T-cell (primary cell): ENCODE data around the gene NPTXR. TPM values are rescaled to one million over a fixed set of nuclear protein-coding genes. Genes with fewer than 3 reads are reported as not detected.

ENCODE experiments used
- ATAC-seq, 4 experiments: fragments of 200-7000 bp in 3 of 4; fragments of 150-1000 bp in 1 of 4; cut with Tn5 transposase; replicated peaks in 1 of 4; 1 replicate in 3 of 4; 2 replicates in 1 of 4; pipeline ENCODE4 v1.10.0; 2021; ENCODE audit warnings: moderate library complexity in 3 of 4, mild to moderate bottlenecking in 2 of 4, moderate number of reproducible peaks in 1 of 4
- CTCF ChIA-PET, 2 donors: fragments of 300-600 bp; sonication (Branson Sonifier 250); formaldehyde crosslinking; loops; one replicate each; lab custom pipeline; 2022; ENCODE audit warnings: antibody characterized with exemption in 2 of 2; lab: Charles Lee
- POLR2A ChIA-PET, 2 donors: fragments of 300-600 bp; sonication (Branson Sonifier 250); formaldehyde crosslinking; loops; one replicate each; lab custom pipeline; 2022; ENCODE audit warnings: antibody characterized with exemption in 2 of 2; lab: Charles Lee
- DNase-seq, 35 experiments: peaks; one replicate each; pipeline versions ENCODE4 v3.0.0 to v3.0.0-alpha.2; 2013 to 2023
- H3K27ac ChIP-seq: one replicate; pipeline ENCODE4 v1.5.1; 2013; ENCODE audit warnings: low read length
- H3K27me3 ChIP-seq, 2 experiments: replicated peaks in 1 of 2; 1 replicate in 1 of 2; 2 replicates in 1 of 2; pipeline versions ENCODE4 v1.6.1 to v1.7.0; 2013; ENCODE audit warnings: low read length in 1 of 2, mixed read lengths in 1 of 2; ENCODE audit not compliant: control insufficient read depth in 2 of 2, insufficient read depth in 2 of 2; ENCODE audit errors: extremely low read depth in 1 of 2
- H3K36me3 ChIP-seq, 2 donors: 1 replicate in 1 of 2; 2 replicates in 1 of 2; pipeline versions ENCODE4 v1.6.1 to v1.7.0; 2013; ENCODE audit warnings: low read length in 1 of 2; ENCODE audit not compliant: control insufficient read depth in 2 of 2, insufficient read depth in 1 of 2; ENCODE audit errors: extremely low read depth in 1 of 2
- H3K4me1 ChIP-seq, 2 experiments: 1 replicate in 1 of 2; 2 replicates in 1 of 2; pipeline versions ENCODE4 v1.6.1 to v1.7.0; 2013; ENCODE audit warnings: low read length in 2 of 2, mixed read lengths in 1 of 2; ENCODE audit not compliant: insufficient read depth in 2 of 2, control insufficient read depth in 1 of 2; ENCODE audit errors: extremely low read depth in 1 of 2
- H3K4me3 ChIP-seq, 2 donors: 1 replicate in 1 of 2; 2 replicates in 1 of 2; pipeline versions ENCODE4 v1.5.1 to v1.7.0; 2013; ENCODE audit warnings: mild to moderate bottlenecking in 2 of 2, low read length in 1 of 2, moderate library complexity in 1 of 2; ENCODE audit not compliant: control insufficient read depth in 1 of 2; ENCODE audit errors: extremely low read depth in 1 of 2
- H3K9me3 ChIP-seq: 2 replicates; pipeline ENCODE4 v1.7.0; 2013
- H3K27ac Mint-ChIP-seq, 2 donors: one replicate each; pipeline ENCODE4 v1.8.0; 2020 to 2021; ENCODE audit warnings: mild to moderate bottlenecking in 2 of 2, mixed read lengths in 2 of 2
- H3K27me3 Mint-ChIP-seq, 2 donors: one replicate each; pipeline ENCODE4 v1.8.0; 2021 to 2022; ENCODE audit warnings: mixed read lengths in 2 of 2
- H3K36me3 Mint-ChIP-seq: one replicate; pipeline ENCODE4 v1.8.0; 2021; ENCODE audit warnings: mixed read lengths
- H3K4me1 Mint-ChIP-seq, 3 donors: one replicate each; pipeline ENCODE4 v1.8.0; 2020 to 2022; ENCODE audit warnings: mixed read lengths in 3 of 3, mild to moderate bottlenecking in 1 of 3
- H3K4me3 Mint-ChIP-seq, 3 donors: one replicate each; pipeline ENCODE4 v1.8.0; 2020 to 2022; ENCODE audit warnings: mild to moderate bottlenecking in 3 of 3, mixed read lengths in 3 of 3, moderate library complexity in 3 of 3
- H3K9me3 Mint-ChIP-seq, 3 donors: one replicate each; pipeline ENCODE4 v1.8.0; 2020 to 2022; ENCODE audit warnings: mixed read lengths in 3 of 3
- WGBS: methylation state at CpG from one replicate; pipeline ENCODE4 v1.1.5; 2013; ENCODE audit warnings: missing lambda C conversion rate; ENCODE audit not compliant: insufficient coverage; 5-methylcytosine and 5-hydroxymethylcytosine counted together
- total RNA-seq, 35 experiments: library from RNA in 6 of 35; stranded (reverse) in 6 of 35; fragments of 120-200 nt in 1 of 35; gene quantifications; one replicate each; pipeline versions ENCODE4 v1.2.1 to v1.2.4 and lab custom pipeline; 2013 to 2026

Gene NPTXR
- total RNA-seq, 5 donors from 2014 or later (not counting 1 experiment from before 2014, with no cell fraction given) = 4.9 to 13.2 (median 9.1) TPM

DNA sequence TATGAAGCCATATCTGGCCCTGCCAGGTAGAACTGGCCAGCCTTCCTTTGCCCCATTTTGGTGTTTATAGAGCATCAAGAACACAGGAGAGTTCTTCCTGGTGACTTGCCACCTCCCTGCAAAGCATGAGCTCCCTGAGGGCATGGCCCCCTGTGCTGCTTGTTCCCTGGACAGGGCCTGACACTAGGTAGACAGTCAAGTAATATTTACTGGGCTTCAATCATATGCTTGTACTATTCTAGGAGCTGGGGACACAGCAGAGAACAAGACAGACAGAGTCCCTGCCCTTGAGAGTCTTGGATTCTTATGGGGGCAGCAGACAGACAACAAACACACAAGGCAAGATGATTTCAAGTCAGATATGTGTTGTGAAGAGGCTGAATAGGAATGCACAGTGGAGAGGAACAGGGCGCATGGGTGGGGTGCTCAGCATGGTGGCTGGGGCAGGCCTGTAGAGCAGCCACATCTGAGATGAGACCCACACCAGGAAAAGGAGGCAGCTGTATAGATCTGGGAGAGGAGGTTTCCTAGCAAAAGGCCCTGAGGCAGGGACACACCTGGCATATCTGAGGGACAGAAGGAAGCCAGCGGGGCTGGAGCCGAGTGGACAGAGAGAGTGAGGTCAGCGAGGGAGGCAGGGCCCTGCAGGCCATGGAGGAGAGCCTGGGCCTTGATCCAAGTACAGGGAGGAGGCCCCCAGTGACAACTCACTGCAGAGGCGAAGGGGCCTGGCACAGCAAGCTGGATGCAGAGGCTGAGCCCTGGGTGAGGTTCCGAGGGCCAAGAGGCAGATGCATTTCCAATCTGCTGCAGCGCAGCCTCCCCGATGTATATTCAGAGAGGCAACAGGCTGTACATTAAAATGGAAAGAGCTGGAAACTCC lies 38.4 kb upstream of the NPTXR start:
- H3K9me3 Mint-ChIP-seq = peaks cover 0 to 2% (median 0%) of the 10 kb centered on the region in 3 donors
- peaks cover 25 to 29% (median 27%) of the 10 kb centered on the region in 3 donors for H3K4me1 Mint-ChIP-seq
- ChIA-PET CTCF (no interaction called here), POLR2A (no interaction called here)
- peak overlapping the region; percentile 96 to 97 for H3K27ac Mint-ChIP-seq
- Histone ChIP-seq H3K27ac (no peak overlapping the region), H3K27me3 (peaks cover 0 to 22% of the 10 kb centered on the region in 2 experiments), H3K9me3 (no peaks in the 10 kb centered on the region), H3K36me3 (no peaks in the 10 kb centered on the region), H3K4me1 (peaks cover 2 to 21% of the 10 kb centered on the region in 2 experiments), H3K4me3 (no peak overlapping the region)
- 85% methylated on average over 8 of the region's 8 CpGs for WGBS
- peak in 1 of 4 experiments; percentile 22 for ATAC-seq
- no peaks in the 10 kb centered on the region for H3K36me3 Mint-ChIP-seq
- H3K27me3 Mint-ChIP-seq = peaks cover 0 to 10% of the 10 kb centered on the region in 2 donors
- no peak for DNase-seq
- H3K4me3 Mint-ChIP-seq = peak overlapping the region in 2 of 3 donors; percentile 43 to 52

DNA sequence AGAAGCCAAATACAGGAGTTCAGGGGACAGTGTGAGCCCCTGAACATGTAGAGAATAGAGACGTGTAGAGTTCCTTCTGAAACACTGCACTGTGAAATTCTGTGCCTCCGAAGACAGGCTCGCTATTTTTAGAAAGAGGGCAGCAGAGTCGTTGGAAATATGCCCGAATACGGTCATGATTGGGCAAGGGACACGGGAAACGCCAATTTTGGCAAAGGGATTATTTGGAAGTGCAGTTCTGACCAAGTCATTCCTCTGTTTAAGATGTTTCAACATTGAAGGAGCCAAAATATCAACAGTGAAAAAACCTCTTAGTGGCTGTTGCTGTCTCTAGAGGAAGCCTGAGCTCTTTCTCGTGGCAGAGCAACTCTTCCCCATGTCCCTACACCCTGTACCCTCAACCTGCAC lies 37.6 kb upstream of the NPTXR start:
- no peaks in the 10 kb centered on the region for H3K9me3 ChIP-seq
- peaks cover 0 to 10% of the 10 kb centered on the region in 2 donors for H3K27me3 Mint-ChIP-seq
- H3K4me1 ChIP-seq = peaks cover 2 to 21% of the 10 kb centered on the region in 2 experiments
- H3K36me3 Mint-ChIP-seq = no peaks in the 10 kb centered on the region
- peaks cover 25 to 29% (median 27%) of the 10 kb centered on the region in 3 donors for H3K4me1 Mint-ChIP-seq
- CTCF ChIA-PET = interaction anchor here in 1 of 2 donors (0.8 kb wide), 1 partner anchor 11 kb away, joined by 3 read pairs; no protein-coding TSS in a partner anchor
- H3K27ac ChIP-seq = no peak overlapping the region
- H3K4me3 Mint-ChIP-seq = no peak overlapping the region
- H3K9me3 Mint-ChIP-seq = peaks cover 0 to 2% (median 0%) of the 10 kb centered on the region in 3 donors
- 43% methylated on average over 9 of the region's 9 CpGs for WGBS
- peaks cover 0 to 22% of the 10 kb centered on the region in 2 experiments for H3K27me3 ChIP-seq
- POLR2A ChIA-PET = no interaction called here
- ATAC-seq = no peak
- DNase-seq = no peak
- H3K4me3 ChIP-seq = no peak overlapping the region
- peak overlapping the region; percentile 78 to 97 for H3K27ac Mint-ChIP-seq
- no peaks in the 10 kb centered on the region for H3K36me3 ChIP-seq

DNA sequence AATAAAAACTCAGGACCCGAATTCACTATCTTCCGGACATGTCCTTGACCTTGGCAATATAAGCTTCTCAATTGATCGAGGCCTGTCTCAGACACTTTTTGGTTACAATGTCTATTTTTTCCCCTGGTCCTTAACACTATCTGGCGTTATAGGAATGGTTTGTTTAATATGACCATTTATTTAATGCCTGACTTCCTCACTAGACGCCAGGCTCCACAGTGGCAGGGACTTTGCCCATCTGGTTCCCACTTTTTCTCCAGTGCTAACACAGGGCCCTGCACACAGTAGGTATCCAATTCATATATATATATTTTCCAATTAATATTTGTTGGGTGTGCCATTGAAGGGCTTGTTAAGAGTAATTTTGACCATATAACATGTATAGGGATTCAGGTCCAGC lies 36.1 kb upstream of the NPTXR start:
- Histone ChIP-seq H3K4me3 (no peak overlapping the region), H3K4me1 (peaks cover 2 to 21% of the 10 kb centered on the region in 2 experiments), H3K36me3 (no peaks in the 10 kb centered on the region), H3K9me3 (no peaks in the 10 kb centered on the region), H3K27ac (no peak overlapping the region), H3K27me3 (peaks cover 0 to 22% of the 10 kb centered on the region in 2 experiments)
- Mint-ChIP-seq H3K36me3 (no peaks in the 10 kb centered on the region), H3K4me3 (no peak overlapping the region), H3K27me3 (peaks cover 0 to 10% of the 10 kb centered on the region in 2 donors), H3K27ac (no peak overlapping the region), H3K4me1 (peaks cover 27 to 30% (median 30%) of the 10 kb centered on the region in 3 donors), H3K9me3 (peaks cover 0 to 2% (median 0%) of the 10 kb centered on the region in 3 donors)
- WGBS = 90% methylated on average over 2 of the region's 5 CpGs
- ChIA-PET CTCF (no interaction called here), POLR2A (no interaction called here)
- no peak for DNase-seq
- ATAC-seq = no peak

DNA sequence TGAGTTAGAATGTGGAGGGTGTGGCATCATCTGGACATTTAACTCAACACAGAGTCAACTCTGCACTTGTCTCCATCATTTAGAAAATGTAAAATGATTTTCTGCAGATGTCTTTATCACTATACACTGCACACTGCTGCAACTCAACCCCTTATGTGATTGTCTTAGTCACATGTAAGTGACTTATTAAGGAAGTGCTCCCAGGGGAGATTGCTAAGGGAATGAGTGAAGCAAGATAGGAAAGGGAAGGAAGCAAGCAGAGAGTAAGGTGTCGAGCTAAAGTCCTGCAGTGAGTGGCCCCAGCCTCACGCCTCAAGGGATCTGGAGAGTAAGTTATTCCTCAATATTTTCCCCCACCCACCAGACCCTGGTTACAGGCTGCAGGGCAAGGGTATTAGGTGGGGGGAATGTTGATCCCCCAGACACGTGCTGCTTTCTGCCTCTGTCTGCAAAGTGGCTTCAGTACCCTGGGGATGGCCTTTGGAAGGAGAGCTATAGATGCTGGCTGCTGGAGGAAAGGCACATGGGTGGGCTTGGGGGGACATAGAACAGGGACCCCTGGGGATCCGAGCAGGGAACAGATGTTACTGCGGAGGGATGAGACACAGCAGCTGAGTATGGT lies 35.4 kb upstream of the NPTXR start:
- WGBS = 91% methylated on average over 2 of the region's 5 CpGs
- CTCF ChIA-PET = no interaction called here
- peaks cover 0 to 2% (median 0%) of the 10 kb centered on the region in 3 donors for H3K9me3 Mint-ChIP-seq
- no peak for ATAC-seq
- H3K4me3 Mint-ChIP-seq = no peak overlapping the region
- H3K9me3 ChIP-seq = no peaks in the 10 kb centered on the region
- peaks cover 2 to 24% of the 10 kb centered on the region in 2 experiments for H3K4me1 ChIP-seq
- no peak overlapping the region for H3K27ac ChIP-seq
- peaks cover 31 to 34% (median 34%) of the 10 kb centered on the region in 3 donors for H3K4me1 Mint-ChIP-seq
- H3K27ac Mint-ChIP-seq = no peak overlapping the region
- no peaks in the 10 kb centered on the region for H3K36me3 Mint-ChIP-seq
- POLR2A ChIA-PET = no interaction called here
- DNase-seq = no peak
- no peaks in the 10 kb centered on the region for H3K36me3 ChIP-seq
- H3K27me3 ChIP-seq = peaks cover 0 to 15% of the 10 kb centered on the region in 2 experiments
- H3K4me3 ChIP-seq = no peak overlapping the region
- peaks cover 0 to 6% of the 10 kb centered on the region in 2 donors for H3K27me3 Mint-ChIP-seq

DNA sequence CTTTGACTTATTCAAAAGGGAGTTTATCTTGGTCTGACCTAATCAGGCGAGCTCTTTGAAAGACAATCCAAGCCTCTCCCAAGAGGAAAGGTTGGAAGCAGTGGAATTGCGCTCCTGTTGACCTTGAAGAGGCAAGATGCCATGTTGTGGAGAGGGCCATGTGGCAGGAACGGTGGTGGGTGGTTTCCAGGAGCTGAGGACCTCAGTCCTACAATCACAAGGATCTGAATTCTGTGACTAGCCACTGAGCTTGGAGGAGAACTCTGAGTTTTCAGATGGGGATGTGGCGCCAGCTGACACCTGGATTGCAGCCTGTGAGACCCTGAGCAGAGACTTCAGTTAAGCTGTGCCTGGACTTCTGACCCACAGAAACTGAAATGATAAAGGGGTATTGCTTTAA lies 34.2 kb upstream of the NPTXR start:
- ChIA-PET POLR2A (interaction anchor here in 1 of 2 donors (0.6 kb wide), 1 partner anchor 1936 kb away, joined by 3 read pairs; no protein-coding TSS in a partner anchor), CTCF (no interaction called here)
- Histone ChIP-seq H3K4me1 (peaks cover 6 to 24% of the 10 kb centered on the region in 2 experiments), H3K9me3 (no peaks in the 10 kb centered on the region), H3K27ac (no peak overlapping the region), H3K4me3 (no peak overlapping the region), H3K36me3 (no peaks in the 10 kb centered on the region), H3K27me3 (peaks cover 0 to 13% of the 10 kb centered on the region in 2 experiments)
- DNase-seq (no peak), ATAC-seq (no peak)
- H3K4me3 Mint-ChIP-seq = no peak overlapping the region
- peaks cover 0 to 2% (median 0%) of the 10 kb centered on the region in 3 donors for H3K9me3 Mint-ChIP-seq
- 86% methylated on average over 1 of the region's 4 CpGs for WGBS
- peaks cover 0 to 4% of the 10 kb centered on the region in 2 donors for H3K27me3 Mint-ChIP-seq
- peaks cover 34 to 38% (median 37%) of the 10 kb centered on the region in 3 donors for H3K4me1 Mint-ChIP-seq
- H3K36me3 Mint-ChIP-seq = no peaks in the 10 kb centered on the region
- no peak overlapping the region for H3K27ac Mint-ChIP-seq
